ENCODE results near the gene ADARB2.
"Not testable (repeated sequence)": the region's sequence is repeated elsewhere in the genome, so short reads cannot be mapped to it uniquely, and the experiment has no call there.

Gene ADARB2

GRCh38 chr10:1358860-1359625, 378.3 kb downstream of the ADARB2 start:
- DNase-seq (ENCODE audit: low read depth, low spot score), result no peak

- no peak for DNase-seq (ENCODE audit: low read depth, low spot score)
Measured at GRCh38 chr10:1358147-1358546, 379.2 kb downstream of the ADARB2 start.

- no peak for DNase-seq (ENCODE audit: low read depth, low spot score)
Measured at GRCh38 chr10:1356349-1356748, 381.0 kb downstream of the ADARB2 start.

GRCh38 chr10:1354809-1355710, 382.3 kb downstream of the ADARB2 start:
- no peak for DNase-seq (ENCODE audit: low read depth, low spot score)

- not testable (repeated sequence) for DNase-seq (ENCODE audit: low read depth, low spot score)
Measured at GRCh38 chr10:1352296-1352695, 385.0 kb downstream of the ADARB2 start.

- DNase-seq (ENCODE audit: low read depth, low spot score), result no peak
Measured at GRCh38 chr10:1348773-1349050, 388.6 kb downstream of the ADARB2 start.

GRCh38 chr10:1347962-1348772, 389.2 kb downstream of the ADARB2 start:
- no peak for DNase-seq (ENCODE audit: low read depth, low spot score)

GRCh38 chr10:1347525-1347924, 389.8 kb downstream of the ADARB2 start:
- no peak for DNase-seq (ENCODE audit: low read depth, low spot score)

GRCh38 chr10:1346201-1346600, 391.1 kb downstream of the ADARB2 start:
- DNase-seq (ENCODE audit: low read depth, low spot score), result no peak

GRCh38 chr10:1345368-1345767, 392.0 kb downstream of the ADARB2 start:
- DNase-seq (ENCODE audit: low read depth, low spot score), result no peak

GRCh38 chr10:1344846-1345245, 392.5 kb downstream of the ADARB2 start:
- DNase-seq (ENCODE audit: low read depth, low spot score), result no peak

- DNase-seq (ENCODE audit: low read depth, low spot score), result no peak
Measured at GRCh38 chr10:1344408-1344807, 392.9 kb downstream of the ADARB2 start.

- no peak for DNase-seq (ENCODE audit: low read depth, low spot score)
Measured at GRCh38 chr10:1343176-1343575, 394.1 kb downstream of the ADARB2 start.

- not testable (repeated sequence) for DNase-seq (ENCODE audit: low read depth, low spot score)
Measured at GRCh38 chr10:1341052-1341451, 396.3 kb downstream of the ADARB2 start.

GRCh38 chr10:1339396-1339795, 397.9 kb downstream of the ADARB2 start:
- no peak for DNase-seq (ENCODE audit: low read depth, low spot score)

- DNase-seq (ENCODE audit: low read depth, low spot score), result no peak
Measured at GRCh38 chr10:1335642-1336041, 401.7 kb downstream of the ADARB2 start.

GRCh38 chr10:1333981-1334380, 403.3 kb downstream of the ADARB2 start:
- DNase-seq (ENCODE audit: low read depth, low spot score), result no peak

GRCh38 chr10:1331560-1331959, 405.8 kb downstream of the ADARB2 start:
- no peak for DNase-seq (ENCODE audit: low read depth, low spot score)

- no peak for DNase-seq (ENCODE audit: low read depth, low spot score)
Measured at GRCh38 chr10:1329622-1330021, 407.7 kb downstream of the ADARB2 start.

GRCh38 chr10:1328981-1329614, 408.2 kb downstream of the ADARB2 start:
- DNase-seq (ENCODE audit: low read depth, low spot score), result no peak

GRCh38 chr10:1328161-1328823, 409.0 kb downstream of the ADARB2 start:
- DNase-seq (ENCODE audit: low read depth, low spot score), result no peak

Measured in ELF-1 (cell line).